Esophagus squamous epithelium (tissue), 4 donors: Measurements from ENCODE around the gene APOA4.

ENCODE experiments used
- POLR2A ChIP-seq, 4 donors: fragments of 450-650 bp; IDR thresholded peaks; one replicate each; pipeline ENCODE4 v1.6.1; 2017; ENCODE audit warnings: antibody characterized with exemption in 4 of 4, mild to moderate bottlenecking in 4 of 4, moderate library complexity in 3 of 4
- TF ChIP-seq, protein P1 (sequence below), 6 experiments: fragments of 450-650 bp in 4 of 6; fragments of 200-600 bp in 2 of 6; sonication (generic) in 2 of 6; IDR thresholded peaks; one replicate each; pipeline ENCODE4 v1.5.1; 2016 to 2019; ENCODE audit warnings: antibody characterized with exemption in 6 of 6, mild to moderate bottlenecking in 4 of 6, moderate library complexity in 4 of 6

DNA sequence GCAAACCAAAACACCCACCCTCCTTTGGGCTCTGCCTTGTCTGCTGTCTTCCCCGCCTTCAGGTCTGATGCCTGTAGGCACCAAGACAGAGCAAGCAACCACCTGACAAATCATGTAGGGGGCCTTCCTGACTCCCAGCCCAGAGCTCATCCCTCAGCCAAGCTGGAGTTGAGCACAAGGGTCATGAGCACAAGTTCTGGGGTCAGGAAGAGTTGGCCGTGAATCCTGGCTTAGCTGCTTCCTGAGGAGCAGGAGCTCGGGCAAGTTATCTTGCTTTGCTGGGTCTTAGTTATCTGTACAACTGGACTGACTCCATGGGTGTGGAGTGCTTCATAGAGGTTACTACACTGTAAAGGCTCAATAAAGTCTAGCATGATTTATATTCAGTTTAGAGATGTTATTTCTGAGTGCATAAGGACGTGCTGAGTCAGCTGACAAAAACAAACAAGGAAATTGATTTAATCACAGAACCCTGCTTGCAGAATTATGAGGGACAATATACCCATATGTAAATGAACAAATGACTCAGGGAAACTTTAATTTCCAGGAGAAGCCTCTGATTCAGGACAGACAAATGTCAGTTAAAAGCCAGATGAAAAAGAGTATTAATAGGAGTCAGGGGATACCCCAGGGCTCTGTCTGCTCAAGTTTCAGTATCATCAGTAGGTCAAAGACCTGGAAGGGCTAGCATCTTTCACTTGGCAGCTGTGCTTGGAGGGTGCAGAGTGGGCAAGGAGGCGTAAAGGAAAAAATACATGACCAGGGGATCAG, 29.3 kb upstream of the APOA4 start:
- TF ChIP-seq, protein P1, sequence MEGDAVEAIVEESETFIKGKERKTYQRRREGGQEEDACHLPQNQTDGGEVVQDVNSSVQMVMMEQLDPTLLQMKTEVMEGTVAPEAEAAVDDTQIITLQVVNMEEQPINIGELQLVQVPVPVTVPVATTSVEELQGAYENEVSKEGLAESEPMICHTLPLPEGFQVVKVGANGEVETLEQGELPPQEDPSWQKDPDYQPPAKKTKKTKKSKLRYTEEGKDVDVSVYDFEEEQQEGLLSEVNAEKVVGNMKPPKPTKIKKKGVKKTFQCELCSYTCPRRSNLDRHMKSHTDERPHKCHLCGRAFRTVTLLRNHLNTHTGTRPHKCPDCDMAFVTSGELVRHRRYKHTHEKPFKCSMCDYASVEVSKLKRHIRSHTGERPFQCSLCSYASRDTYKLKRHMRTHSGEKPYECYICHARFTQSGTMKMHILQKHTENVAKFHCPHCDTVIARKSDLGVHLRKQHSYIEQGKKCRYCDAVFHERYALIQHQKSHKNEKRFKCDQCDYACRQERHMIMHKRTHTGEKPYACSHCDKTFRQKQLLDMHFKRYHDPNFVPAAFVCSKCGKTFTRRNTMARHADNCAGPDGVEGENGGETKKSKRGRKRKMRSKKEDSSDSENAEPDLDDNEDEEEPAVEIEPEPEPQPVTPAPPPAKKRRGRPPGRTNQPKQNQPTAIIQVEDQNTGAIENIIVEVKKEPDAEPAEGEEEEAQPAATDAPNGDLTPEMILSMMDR (IDR thresholded peaks at IDR 0.05): no peak
- no peak for TF ChIP-seq POLR2A (IDR thresholded peaks at IDR 0.05)
